ENCODE data around the gene SH3RF1.

The SH3RF1 gene

GRCh38 chr4:169098532-169098931 lies 172.2 kb downstream of the SH3RF1 start:
- no peak for DNase-seq

GRCh38 chr4:169098054-169098497 lies 172.7 kb downstream of the SH3RF1 start:
- no peak for DNase-seq

- no peak for DNase-seq
Observed at GRCh38 chr4:169096221-169096620, 174.5 kb downstream of the SH3RF1 start.

- no peak for DNase-seq
Observed at GRCh38 chr4:169094656-169095231, 176.0 kb downstream of the SH3RF1 start.

GRCh38 chr4:169092889-169093522 lies 177.8 kb downstream of the SH3RF1 start:
- no peak for DNase-seq

- no peak for DNase-seq
Observed at GRCh38 chr4:169090484-169091215, 180.1 kb downstream of the SH3RF1 start.

GRCh38 chr4:169089004-169089403 lies 181.8 kb downstream of the SH3RF1 start:
- DNase-seq = peak; percentile 77 to 80

- DNase-seq = no peak
Observed at GRCh38 chr4:169084954-169085353, 185.8 kb downstream of the SH3RF1 start.

- no peak for DNase-seq
Observed at GRCh38 chr4:169080981-169081380, 189.8 kb downstream of the SH3RF1 start.

- no peak for DNase-seq
Observed at GRCh38 chr4:169079942-169080827, 190.6 kb downstream of the SH3RF1 start.

GRCh38 chr4:169074117-169074516 lies 196.6 kb downstream of the SH3RF1 start:
- no peak for DNase-seq

- DNase-seq = no peak
Observed at GRCh38 chr4:169071747-169072146, 199.0 kb downstream of the SH3RF1 start.

GRCh38 chr4:169070895-169071218 lies 199.9 kb downstream of the SH3RF1 start:
- no peak for DNase-seq

GRCh38 chr4:169070071-169070894 lies 200.5 kb downstream of the SH3RF1 start:
- peak in 1 of 2 experiments; percentile 1 for DNase-seq

- DNase-seq = no peak
Observed at GRCh38 chr4:169068423-169068822, 202.3 kb downstream of the SH3RF1 start.

GRCh38 chr4:169066934-169067333 lies 203.8 kb downstream of the SH3RF1 start:
- no peak for DNase-seq

GRCh38 chr4:169064296-169064695 lies 206.5 kb downstream of the SH3RF1 start:
- DNase-seq = no peak

- no peak for DNase-seq
Observed at GRCh38 chr4:169063441-169063840, 207.3 kb downstream of the SH3RF1 start.

GRCh38 chr4:169062897-169063244 lies 207.9 kb downstream of the SH3RF1 start:
- DNase-seq = no peak

- DNase-seq = no peak
Observed at GRCh38 chr4:169061386-169061785, 209.4 kb downstream of the SH3RF1 start.

- DNase-seq = no peak
Observed at GRCh38 chr4:169060391-169061091, 210.2 kb downstream of the SH3RF1 start.

All from NCI-H524 (cell line).